Ovary (tissue), 3 donors: Measurements from ENCODE around the gene POLR2J.

ENCODE experiments used
- CTCF ChIP-seq, 3 donors: fragments of 450-650 bp in 2 of 3; fragments of 200-600 bp in 1 of 3; IDR thresholded peaks; one replicate each; pipeline versions ENCODE4 v1.5.1 to v1.8.0; 2016 to 2022; ENCODE audit warnings: antibody characterized with exemption in 3 of 3, mild to moderate bottlenecking in 1 of 3
- POLR2A ChIP-seq: fragments of 450-650 bp; IDR thresholded peaks from one replicate; pipeline ENCODE4 v1.6.1; 2017; ENCODE audit warnings: antibody characterized with exemption, mild to moderate bottlenecking, moderate library complexity
- donor health status: DM: no; HTN: no; CAD: no.

- TF ChIP-seq CTCF (IDR thresholded peaks at IDR 0.05): no peak
- TF ChIP-seq POLR2A: no peak
Measured at GRCh38 chr7:102429141-102429899, 49.4 kb downstream of the POLR2J start.
